RWPE2 (cell line): Measurements from ENCODE around the gene SNRPA.
"Not testable (repeated sequence)": the region's sequence is repeated elsewhere in the genome, so short reads cannot be mapped to it uniquely, and the experiment has no call there.

Source experiments
- ATAC-seq: fragments of 200-7000 bp; cut with Tn5 transposase; 3 replicates; pipeline ENCODE4 v1.9.1; 2021; ENCODE audit warnings: low read depth
- DNase-seq: peaks from one replicate; pipeline ENCODE4 v3.0.0-alpha.2; 2020; ENCODE audit warnings: low spot score
- H3K27ac ChIP-seq: fragments of 450-650 bp; 2 replicates; pipeline ENCODE4 v1.5.1; 2017; ENCODE audit warnings: mild to moderate bottlenecking; ENCODE audit not compliant: poor library complexity, severe bottlenecking
- H3K27me3 ChIP-seq: fragments of 250-450 bp; sonication (Bioruptor Pico); 2 replicates; pipeline ENCODE4 v1.5.1; 2021; ENCODE audit warnings: mild to moderate bottlenecking, moderate library complexity; ENCODE audit not compliant: insufficient read depth, poor library complexity, severe bottlenecking
- H3K36me3 ChIP-seq: fragments of 250-450 bp; sonication (Bioruptor Pico); 2 replicates; pipeline ENCODE4 v1.5.1; 2020; ENCODE audit warnings: low read depth, mild to moderate bottlenecking, moderate library complexity
- H3K4me1 ChIP-seq: fragments of 250-450 bp; sonication (Bioruptor Pico); 2 replicates; pipeline ENCODE4 v1.5.1; 2021; ENCODE audit warnings: mild to moderate bottlenecking, moderate library complexity; ENCODE audit not compliant: insufficient read depth, poor library complexity, severe bottlenecking
- H3K4me3 ChIP-seq: fragments of 250-450 bp; sonication (Bioruptor Pico); 2 replicates; pipeline ENCODE4 v1.5.1; 2021; ENCODE audit warnings: mild to moderate bottlenecking, moderate library complexity; ENCODE audit not compliant: severe bottlenecking
- H3K9me3 ChIP-seq: fragments of 250-450 bp; sonication (Bioruptor Pico); 2 replicates; pipeline ENCODE4 v1.5.1; 2021; ENCODE audit warnings: mild to moderate bottlenecking, moderate library complexity; ENCODE audit not compliant: severe bottlenecking
- TF ChIP-seq, protein P1 (sequence below): fragments of 450-650 bp; IDR thresholded peaks from one replicate; pipeline ENCODE4 v1.5.1; 2017; ENCODE audit warnings: mild to moderate bottlenecking, moderate library complexity; ENCODE audit not compliant: poor library complexity, severe bottlenecking

The SNRPA gene

DNA sequence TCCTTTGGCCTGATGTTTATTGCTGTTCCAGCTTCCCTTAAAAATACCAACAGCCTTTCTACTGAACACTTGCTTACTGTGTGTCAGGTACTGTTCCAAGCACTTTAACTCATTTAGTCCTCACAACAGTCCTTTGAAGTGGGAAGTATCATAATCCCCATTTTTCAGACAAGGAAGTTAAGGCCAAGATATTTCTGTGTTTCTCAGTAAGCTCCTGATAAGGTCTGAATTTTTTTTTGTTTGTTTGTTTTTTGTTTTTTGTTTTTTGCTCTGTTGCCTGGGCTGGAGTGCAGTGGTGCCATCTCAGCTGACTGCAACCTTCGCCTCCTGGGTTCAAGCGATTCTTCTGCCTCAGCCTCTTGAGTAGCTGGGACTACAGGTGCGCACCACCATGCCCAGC is 7.5 kb downstream of the SNRPA start:
- Histone ChIP-seq H3K36me3 (peaks cover 95% of the 10 kb centered on the region), H3K4me3 (no peak overlapping the region), H3K4me1 (peaks cover 16% of the 10 kb centered on the region), H3K9me3 (no peaks in the 10 kb centered on the region), H3K27ac (no peak overlapping the region), H3K27me3 (no peaks in the 10 kb centered on the region)
- ATAC-seq (no peak), DNase-seq (no peak)
- TF ChIP-seq, protein P1, sequence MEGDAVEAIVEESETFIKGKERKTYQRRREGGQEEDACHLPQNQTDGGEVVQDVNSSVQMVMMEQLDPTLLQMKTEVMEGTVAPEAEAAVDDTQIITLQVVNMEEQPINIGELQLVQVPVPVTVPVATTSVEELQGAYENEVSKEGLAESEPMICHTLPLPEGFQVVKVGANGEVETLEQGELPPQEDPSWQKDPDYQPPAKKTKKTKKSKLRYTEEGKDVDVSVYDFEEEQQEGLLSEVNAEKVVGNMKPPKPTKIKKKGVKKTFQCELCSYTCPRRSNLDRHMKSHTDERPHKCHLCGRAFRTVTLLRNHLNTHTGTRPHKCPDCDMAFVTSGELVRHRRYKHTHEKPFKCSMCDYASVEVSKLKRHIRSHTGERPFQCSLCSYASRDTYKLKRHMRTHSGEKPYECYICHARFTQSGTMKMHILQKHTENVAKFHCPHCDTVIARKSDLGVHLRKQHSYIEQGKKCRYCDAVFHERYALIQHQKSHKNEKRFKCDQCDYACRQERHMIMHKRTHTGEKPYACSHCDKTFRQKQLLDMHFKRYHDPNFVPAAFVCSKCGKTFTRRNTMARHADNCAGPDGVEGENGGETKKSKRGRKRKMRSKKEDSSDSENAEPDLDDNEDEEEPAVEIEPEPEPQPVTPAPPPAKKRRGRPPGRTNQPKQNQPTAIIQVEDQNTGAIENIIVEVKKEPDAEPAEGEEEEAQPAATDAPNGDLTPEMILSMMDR, result no peak

GRCh38 chr19:40759352-40759751 is 8.3 kb downstream of the SNRPA start:
- TF ChIP-seq, protein P1, result no peak
- ATAC-seq, result no peak
- Histone ChIP-seq H3K4me1 (peaks cover 13% of the 10 kb centered on the region), H3K36me3 (peaks cover 98% of the 10 kb centered on the region), H3K9me3 (no peaks in the 10 kb centered on the region), H3K27ac (no peak overlapping the region), H3K27me3 (no peaks in the 10 kb centered on the region), H3K4me3 (no peak overlapping the region)
- DNase-seq, result no peak

- H3K4me1 ChIP-seq, result no peaks in the 10 kb centered on the region
- TF ChIP-seq, protein P1, result no peak
- H3K27ac ChIP-seq, result no peak overlapping the region
- no peak overlapping the region for H3K4me3 ChIP-seq
- DNase-seq (no peak), ATAC-seq (no peak)
- H3K9me3 ChIP-seq, result no peaks in the 10 kb centered on the region
- no peaks in the 10 kb centered on the region for H3K27me3 ChIP-seq
- peaks cover 83% of the 10 kb centered on the region for H3K36me3 ChIP-seq
These were observed 11.9 kb downstream of the SNRPA start for GRCh38 chr19:40762754-40763470.

DNA sequence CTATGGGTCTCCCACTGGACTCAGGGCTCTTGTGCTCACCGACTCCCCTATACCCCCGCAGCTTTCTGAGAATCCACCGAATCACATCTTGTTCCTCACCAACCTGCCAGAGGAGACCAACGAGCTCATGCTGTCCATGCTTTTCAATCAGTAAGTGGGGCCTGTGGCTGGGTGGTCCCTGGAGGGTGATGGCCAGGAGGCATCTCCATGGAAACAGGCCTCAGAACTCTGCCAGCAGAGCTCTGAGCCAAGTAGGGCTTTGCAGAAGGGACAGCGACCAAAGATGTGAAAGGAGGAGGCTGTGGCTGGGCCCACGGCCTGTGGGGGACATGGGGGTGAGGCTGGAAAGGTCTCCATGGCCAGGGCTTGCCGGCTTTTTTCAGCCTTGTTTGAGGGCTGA is 12.5 kb downstream of the SNRPA start:
- TF ChIP-seq, protein P1, result no peak
- H3K36me3 ChIP-seq, result peaks cover 76% of the 10 kb centered on the region

GRCh38 chr19:40763963-40764362 is 13.0 kb downstream of the SNRPA start:
- TF ChIP-seq, protein P1, result no peak
- Histone ChIP-seq H3K9me3 (no peaks in the 10 kb centered on the region), H3K27ac (no peak overlapping the region), H3K4me1 (no peaks in the 10 kb centered on the region), H3K36me3 (peaks cover 72% of the 10 kb centered on the region), H3K27me3 (no peaks in the 10 kb centered on the region), H3K4me3 (no peak overlapping the region)
- DNase-seq (no peak), ATAC-seq (no peak)

More for the DNA sequence above, 12.5 kb downstream of the SNRPA start:
- Histone ChIP-seq H3K4me3 (no peak overlapping the region), H3K4me1 (no peaks in the 10 kb centered on the region), H3K27me3 (no peaks in the 10 kb centered on the region), H3K27ac (no peak overlapping the region), H3K9me3 (no peaks in the 10 kb centered on the region)
- no peak for DNase-seq
- ATAC-seq, result no peak

- not testable (repeated sequence) for H3K4me1 ChIP-seq, H3K27ac ChIP-seq, DNase-seq, H3K27me3 ChIP-seq, ATAC-seq, H3K4me3 ChIP-seq, H3K9me3 ChIP-seq
- peaks cover 48% of the 10 kb centered on the region for H3K36me3 ChIP-seq
These were observed 15.4 kb downstream of the SNRPA start for GRCh38 chr19:40766385-40766784.
